SK-N-DZ (cell line): Measurements from ENCODE around the gene MAP3K2.
A peak's percentile ranks its signal among the peaks of the same experiment; 100 is the strongest.

Experiments
- DNase-seq: peaks from one replicate; pipeline ENCODE4 v3.0.0-alpha.2; 2015; ENCODE audit warnings: low spot score

The MAP3K2 gene

DNA sequence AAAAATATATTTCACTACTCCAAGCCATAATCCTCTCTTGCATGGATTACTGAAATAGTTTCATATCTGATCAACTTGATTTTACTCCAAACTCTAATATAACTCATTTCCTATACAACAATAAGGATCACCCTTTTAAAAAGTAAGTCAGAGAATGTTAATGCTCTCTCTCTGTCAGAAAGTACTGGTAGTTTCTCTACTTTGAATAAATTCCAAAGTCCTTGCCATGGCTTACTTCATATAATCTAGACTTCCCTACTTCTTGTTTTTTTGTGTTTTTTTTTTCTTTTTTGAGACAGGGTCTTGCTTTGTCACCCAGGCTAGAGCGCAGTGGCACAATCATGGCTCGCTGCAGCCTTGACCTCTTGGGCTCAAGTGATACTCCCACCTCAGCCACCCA, 36.2 kb downstream of the MAP3K2 start:
- no peak for DNase-seq

DNA sequence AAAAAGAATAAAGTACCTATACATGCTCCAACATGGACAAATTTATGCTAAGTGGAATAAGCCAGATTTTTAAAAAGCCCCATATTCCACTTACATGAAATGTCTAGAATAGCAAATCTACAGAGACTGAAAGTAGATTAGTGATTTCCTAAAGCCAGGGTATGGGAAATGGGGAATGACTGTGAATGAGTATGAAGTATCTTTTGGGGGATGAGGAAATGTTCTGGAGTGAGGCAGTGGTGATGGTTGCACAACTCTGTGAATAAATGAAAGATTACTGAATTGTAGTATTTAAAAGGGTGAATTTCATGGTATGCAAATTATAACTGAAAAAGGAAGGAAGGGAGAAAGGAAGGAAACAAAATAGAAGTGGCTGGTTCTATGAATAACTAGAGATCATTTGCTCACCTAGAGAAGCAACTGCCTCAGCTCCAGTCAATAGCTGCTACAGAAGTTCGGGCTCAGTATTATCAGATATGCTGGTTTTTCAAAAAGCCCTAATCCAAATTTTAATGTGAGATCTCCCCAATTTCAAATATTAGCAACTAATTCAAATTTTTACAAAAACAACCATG, 39.3 kb downstream of the MAP3K2 start:
- no peak for DNase-seq

DNA sequence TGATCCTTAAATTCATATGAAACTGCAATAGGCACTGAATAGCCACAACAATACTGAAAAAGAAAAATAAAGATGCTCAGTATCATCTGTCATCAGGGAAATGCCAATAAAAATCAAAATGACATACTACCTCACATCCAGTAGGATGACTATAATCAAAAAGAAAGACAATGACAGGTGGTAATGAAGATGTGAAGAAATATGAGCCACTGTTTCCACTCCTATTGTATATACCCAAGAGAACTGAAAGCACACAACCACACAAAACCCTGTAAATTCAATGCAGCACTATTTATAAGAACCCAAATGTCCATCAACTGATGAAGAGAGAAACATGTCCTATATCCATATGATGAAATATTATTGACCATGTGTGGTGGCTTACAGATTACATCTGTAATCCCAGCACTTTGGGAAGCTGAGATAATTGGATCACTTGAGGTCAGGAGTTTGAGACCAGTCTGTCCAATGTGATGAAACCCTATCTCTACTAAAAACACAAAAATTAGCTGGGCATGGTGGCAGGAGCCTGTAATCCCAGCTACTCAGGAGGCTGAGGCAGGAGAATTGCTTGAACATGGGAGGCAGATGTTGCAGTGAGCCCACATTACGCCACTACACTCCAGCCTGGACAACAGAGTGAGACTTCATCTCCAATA, 39.9 kb downstream of the MAP3K2 start:
- DNase-seq: peak; percentile 10

DNA sequence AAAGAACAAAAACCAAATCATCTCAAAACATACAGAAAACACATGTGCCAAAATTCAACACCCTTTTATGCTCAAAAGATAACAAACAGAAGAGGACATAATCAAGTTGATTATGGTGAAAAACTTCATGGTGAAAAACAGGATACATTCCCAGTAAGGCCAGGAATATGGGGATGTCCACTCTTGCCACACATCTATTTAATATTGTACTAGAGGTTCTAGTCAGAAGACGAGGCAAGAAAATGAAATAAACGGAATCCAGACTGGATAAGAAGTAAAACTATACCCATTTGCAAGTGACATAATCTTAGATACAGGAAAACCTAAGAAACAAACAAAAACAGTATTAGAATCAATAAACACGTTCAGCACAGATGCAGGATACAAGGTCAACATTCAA, 40.8 kb downstream of the MAP3K2 start:
- no peak for DNase-seq

DNA sequence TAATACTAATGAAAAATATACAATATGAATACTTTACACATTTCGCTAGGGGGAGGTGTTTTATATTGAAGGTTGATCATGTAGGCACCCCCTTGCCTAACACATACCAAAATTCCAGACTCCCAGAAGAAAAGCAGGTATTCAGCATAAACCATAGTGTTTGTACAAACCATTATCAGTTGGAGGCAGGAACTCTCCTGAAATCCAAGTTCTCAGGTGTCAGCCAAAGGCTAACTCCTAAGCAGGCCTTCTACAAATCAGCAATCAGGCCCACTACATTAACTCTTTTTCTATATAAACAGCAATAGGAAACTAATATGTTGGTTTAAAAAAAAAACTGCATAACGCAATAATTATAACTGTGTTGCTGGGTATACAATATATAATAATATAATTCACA, 44.5 kb downstream of the MAP3K2 start:
- no peak for DNase-seq

DNA sequence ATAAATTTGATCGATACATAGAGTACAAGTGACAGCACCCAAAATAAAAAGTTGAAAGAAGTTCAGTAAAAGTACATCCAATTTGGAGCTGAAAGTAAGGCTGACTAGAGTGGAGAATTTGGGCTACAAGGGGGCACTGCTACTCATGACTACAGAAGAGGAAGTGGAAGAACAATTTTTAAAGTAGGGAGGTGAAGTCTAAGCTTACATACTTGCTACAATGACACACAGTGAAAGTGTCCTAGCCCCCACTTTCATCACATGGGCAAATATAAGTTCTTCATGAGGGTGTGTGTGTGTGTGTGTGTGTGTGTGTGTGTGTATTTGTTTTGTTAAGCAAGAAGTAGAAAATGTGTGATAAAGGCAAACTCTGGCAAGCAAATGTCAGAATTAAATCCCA, 45.7 kb downstream of the MAP3K2 start:
- no peak for DNase-seq

DNA sequence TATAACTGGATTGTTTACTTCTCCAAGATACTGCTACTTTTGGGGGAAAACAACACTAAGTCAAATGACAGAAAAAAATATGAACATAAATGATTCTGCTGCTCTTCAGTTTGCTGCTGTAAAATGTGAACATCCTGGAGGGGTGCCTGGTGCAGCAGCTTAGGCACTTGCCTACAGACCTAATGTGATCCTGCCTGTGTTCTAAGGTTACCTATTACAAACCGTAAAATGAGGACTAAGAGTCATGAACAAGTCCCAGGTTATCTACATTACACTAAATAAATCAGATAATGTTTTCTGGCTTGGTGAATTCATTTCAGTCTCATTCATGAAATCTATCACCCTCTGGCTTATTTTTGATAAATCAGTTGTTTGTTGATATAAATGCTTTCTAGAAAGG, 55.4 kb downstream of the MAP3K2 start:
- DNase-seq: no peak

DNA sequence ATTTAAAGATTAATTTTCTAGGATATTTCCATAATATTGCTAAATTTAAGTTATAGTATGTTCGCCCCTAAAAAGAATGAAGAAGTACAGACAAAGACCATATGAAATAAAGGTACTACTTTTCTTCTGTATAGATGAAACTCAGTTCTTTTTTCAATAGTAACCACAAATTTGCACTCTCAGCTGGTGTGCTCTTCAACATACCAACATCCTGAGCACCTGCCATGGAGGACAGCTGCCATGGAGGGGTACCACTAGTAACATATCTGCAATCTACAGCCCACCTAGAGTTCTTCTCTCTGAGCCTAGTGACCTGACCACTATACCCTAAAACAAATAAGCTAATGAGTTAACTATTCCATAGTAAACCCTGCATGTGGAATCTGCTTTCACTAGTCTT, 57.0 kb downstream of the MAP3K2 start:
- DNase-seq: no peak

DNA sequence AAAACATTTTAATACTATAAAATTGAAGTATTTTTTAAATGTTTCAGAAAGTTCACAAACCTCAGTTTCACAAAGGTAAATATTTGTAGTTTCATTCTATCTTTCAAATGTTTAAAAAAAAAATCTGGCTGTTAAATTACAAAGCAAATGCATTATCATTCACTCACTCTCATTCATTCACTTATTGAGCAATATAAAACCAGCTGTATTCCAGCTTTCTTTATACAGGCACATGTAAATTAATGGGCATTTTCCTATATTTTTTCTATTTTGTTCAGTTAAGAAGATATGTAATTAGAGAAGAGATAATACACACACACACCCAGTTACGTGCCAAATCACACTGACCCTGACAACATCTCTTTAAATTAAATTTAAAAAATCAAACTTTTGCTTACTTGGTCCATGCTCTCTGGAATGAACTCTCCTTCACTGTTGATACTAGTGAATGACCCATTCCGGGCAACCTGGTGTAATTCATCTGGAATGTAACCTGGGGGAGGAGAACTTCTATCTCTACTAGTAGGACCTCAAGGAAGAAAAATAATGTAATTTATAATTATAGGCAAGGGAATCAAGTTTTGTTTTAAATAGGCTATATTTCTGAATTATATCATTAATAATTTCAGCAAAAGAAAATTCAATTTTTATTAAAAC, 61.4 kb downstream of the MAP3K2 start:
- DNase-seq: no peak

DNA sequence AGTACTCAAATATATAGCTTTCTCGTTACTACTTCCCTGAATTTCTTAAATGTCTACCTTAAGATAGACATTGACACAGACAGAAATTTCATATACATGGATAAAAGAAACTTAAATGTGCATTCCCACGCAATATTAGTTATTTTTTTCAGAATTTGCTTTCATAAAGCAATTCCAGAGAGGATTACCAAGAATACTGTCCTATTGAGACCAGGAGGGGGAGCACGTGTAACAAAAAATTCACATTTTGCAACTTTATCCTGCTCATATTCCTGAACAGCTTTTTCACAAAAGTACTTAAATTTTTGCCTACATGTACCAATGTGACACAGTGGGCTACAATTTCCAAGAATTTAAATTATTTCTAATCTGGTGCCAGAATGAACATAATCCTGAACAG, 63.1 kb downstream of the MAP3K2 start:
- DNase-seq: peak; percentile 40

DNA sequence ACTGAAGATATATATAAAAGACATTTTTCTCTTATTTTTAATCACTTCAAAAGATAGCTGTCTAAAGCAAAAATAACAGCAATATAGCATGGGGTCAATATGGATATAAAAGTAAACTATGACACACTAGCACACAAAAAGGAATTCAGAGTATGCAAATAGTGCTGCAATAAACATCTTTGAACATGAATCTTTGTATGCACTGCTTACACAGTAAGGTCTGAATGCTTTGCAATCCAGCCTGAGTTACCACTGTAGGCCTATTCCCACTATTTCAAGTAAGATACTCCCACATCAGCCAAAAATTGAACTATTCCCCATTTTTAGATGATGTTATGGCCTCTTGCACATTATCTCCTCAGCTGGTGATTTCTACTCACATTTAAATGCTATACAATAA, 66.5 kb downstream of the MAP3K2 start:
- no peak for DNase-seq

DNA sequence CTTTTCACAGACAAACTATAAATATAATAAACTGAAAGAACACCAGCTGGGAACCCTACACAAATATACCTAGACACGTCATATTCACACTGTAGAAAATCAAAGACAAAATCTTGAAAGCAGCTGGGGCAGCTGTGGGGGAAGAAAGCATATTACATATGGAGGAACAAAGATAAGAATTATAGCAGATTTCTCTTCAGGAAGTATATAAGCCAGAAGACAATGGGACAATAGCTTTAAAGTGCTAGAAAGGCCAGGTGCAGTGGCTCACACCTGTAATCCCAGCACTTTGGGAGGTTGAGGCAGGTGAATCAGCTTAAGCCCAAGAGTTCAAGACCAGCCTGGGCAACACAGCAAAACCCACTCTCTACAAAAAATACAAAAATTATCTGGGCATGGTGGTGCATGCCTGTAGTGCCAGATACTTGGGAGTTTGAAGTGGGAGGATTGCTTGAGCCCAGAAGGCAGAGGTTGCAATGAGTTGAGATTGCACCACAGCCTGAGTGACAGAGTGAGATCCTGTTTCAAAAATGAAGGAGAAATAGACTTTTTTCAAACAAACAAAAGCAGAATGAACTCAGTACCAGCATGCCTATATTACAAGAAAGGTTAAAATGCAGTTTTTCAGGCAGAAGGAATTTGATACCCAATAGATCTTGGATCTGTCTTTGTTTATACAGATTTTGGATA, 67.0 kb downstream of the MAP3K2 start:
- DNase-seq: no peak

DNA sequence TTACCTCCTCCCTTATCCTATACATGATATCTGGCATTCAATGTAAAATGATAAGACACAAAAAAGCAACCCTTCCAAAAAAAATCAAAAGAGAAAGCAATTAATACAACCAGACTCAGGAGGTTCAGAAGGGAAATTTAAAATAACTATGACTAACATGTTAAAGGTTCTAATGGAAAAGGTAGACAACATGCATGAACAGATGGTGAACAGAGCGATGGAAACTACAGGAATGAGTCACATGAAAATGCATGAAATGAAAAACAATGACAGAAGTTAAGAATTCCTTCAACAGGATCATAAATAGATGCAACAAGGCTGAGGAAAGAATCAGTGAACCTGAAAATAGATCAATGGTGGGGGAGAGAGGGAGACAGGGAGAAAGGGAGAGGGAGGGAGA, 67.7 kb downstream of the MAP3K2 start:
- no peak for DNase-seq

DNA sequence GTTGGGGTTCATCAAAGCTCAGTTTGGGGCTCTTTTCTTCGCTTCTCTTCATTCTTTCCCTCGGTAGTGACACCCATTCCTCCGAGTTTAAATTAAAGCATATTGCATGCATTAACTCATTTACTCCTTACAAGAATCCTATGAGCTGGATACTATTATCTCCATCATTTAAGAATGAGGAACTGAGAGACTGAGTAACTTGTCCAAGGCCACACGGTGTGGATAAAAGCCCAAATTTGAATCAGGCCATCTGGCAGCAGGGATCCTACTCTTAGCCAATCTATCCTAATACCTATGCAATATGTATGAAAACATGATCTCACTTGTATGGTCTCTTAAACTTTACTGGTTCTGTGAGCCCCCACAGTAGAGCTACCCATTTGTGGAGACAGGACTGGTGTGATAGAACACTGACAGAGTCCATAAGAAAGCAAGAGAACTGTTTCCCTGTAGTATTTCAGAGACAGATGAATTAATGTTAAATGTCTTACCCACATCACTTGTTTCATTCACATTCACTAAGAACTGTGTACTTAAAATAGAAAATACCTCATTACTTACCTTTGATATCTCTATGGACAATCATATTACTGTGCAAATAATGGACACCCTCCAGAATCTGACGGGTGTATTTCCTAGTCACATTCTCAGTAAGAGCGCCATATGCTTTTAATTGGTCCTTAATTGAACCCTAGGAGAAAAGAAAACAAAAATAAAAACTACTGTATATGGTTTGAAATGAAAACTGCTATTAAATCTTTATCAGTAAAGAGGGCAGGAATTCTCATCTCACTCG, 73.4 kb downstream of the MAP3K2 start:
- no peak for DNase-seq

DNA sequence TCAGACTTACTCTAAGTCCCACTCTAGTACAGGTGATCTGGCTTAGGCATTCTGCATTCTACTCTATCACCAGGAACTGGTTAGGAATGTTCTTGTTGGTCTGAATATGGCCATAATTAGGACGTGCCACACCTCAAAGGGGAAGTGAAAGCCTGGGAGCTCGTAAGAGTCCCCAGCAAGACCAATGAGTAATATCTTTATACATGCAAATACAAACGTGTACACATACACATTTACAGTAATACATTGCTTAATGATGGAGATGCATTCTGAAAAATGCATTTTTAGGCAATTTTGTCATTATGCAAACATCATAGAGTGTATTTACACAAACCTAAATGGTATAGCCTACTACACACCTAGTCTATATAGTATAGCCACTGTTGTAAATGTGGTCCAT, 74.4 kb downstream of the MAP3K2 start:
- DNase-seq: no peak

DNA sequence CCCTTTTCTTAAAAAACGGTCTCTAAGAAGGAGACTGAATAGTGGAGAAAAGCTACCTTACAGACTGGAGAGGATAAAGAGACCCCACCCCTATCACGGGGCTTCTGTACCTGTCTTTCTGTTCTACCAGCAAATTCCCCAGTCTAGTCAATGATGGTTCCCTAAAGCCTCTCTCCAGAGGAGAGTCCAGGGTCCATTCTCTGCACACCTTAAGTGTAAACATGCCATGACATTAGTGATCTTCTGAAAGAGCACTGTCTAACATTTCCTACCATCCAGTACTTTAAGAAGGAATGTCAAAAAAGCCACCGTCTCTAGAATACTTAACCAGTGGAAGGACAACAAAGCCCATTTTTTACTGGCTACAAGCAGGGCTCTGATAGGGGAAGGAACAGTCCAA, 76.8 kb downstream of the MAP3K2 start:
- DNase-seq: no peak

DNA sequence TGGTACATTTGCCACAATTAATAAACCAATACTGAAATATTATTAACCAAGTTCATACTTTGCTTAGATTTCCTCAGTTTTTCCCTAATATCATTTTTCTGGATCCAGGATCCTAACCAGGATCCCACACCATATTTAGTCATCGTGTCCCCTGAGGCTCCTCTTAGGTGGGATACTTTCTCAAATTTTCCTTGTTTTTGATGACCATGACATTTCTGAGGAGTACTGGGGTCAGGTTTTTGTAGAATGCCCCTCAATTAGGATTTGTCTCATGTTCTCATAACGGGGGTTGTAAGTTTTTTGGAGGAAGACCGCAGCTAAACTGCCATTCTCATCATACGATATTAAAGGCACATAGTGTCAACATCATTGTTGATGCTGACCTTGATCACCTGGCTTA, 78.3 kb downstream of the MAP3K2 start:
- DNase-seq: no peak

DNA sequence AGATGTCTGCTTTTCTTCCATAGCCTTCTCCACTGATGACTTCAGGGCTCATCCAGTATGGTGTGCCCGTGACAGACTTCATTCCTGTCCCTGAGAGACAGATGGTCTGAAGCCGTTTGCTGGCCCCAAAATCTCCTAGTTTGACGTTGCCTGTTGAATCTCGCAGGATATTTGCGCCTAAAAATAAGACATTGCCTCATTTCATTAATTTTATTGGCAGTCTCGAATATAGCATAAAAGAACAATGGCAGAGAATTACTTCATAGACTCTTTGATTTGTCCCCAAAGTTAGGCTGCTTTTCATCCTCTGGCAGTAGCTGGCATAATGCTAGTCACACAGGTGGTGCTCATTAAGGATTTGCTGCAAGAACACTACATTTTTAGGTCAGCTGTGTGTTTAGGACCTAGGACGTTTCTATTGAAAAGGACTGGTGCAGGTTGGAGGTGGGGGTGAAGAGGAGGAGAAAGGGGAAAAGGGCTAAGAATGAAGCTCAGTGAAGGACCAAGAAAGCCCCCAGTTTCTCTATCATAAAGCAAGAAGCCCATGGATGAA, 79.1 kb downstream of the MAP3K2 start:
- no peak for DNase-seq

DNA sequence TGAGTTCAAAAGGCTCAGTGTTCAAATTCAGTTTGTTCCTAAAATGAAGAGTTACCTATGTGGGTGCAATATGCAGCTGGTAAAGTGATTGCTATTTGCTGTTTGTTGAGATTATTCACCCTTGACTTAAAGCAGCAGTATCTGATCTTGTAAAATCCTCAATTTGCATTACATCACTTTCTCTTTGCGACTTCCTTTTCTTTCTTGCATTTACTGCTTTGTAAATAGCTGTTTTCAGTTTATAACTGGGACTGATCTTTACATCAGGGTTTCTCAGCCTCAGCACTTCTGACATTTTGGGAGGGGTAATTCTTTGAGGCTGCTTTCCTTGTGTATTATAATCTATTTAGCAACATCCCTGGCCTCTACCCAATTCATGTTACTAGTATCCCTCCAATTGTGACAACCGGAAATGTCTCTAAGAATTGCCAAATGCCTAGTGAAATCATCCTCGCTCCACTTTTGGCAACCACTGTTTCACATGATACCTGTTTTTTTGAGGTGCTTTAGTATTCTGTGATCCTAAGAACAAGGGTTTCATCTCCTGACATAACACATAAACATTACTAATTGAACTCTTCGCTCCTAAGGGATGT, 81.7 kb downstream of the MAP3K2 start:
- no peak for DNase-seq

DNA sequence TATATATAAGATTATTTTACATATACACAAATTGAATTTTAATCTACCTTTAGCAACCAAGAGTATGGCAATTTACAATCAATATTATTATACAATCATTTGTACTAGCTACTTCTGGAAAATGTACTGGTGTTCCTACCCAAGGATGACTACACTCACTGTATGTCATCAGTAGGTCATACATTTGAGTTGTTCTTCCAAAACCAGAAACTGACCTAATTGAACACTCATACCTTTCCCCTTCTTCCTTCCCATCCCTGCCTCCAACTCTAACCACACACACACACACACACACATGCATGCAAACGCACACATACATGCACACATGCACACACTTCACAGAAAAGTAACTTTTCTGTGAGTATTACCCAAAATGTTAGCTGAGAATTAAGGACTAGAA, 85.6 kb downstream of the MAP3K2 start:
- no peak for DNase-seq
